HepG2 (cell line): ENCODE measurements around the gene TST. TPM values are rescaled to one million over a fixed set of nuclear protein-coding genes. Genes with fewer than 3 reads are reported as not detected.

Source experiments
- ADNP ChIP-seq: sonication (generic); formaldehyde crosslinking; IDR thresholded peaks from 2 replicates; pipeline ENCODE4 v1.4.0; 2020; ENCODE audit warnings: missing genetic modification reagents
- DPF2 ChIP-seq: sonication (generic); formaldehyde crosslinking; IDR thresholded peaks from 2 replicates; pipeline ENCODE4 v1.4.0; 2020; ENCODE audit warnings: mild to moderate bottlenecking, low read depth, missing genetic modification reagents, borderline replicate concordance
- ESRRA ChIP-seq: sonication (generic); formaldehyde crosslinking; IDR thresholded peaks from 2 replicates; pipeline ENCODE4 v1.5.1; 2020; ENCODE audit warnings: mild to moderate bottlenecking, low read depth, missing genetic modification reagents
- HNRNPL ChIP-seq: fragments of 200-400 bp; formaldehyde crosslinking; IDR thresholded peaks from 2 replicates; pipeline ENCODE4 v1.6.1; 2017; ENCODE audit warnings: mild to moderate bottlenecking, low read depth, low read length
- HOMEZ ChIP-seq: IDR thresholded peaks from 2 replicates; pipeline ENCODE4 v1.6.1; 2016; ENCODE audit warnings: low read depth
- KLF15 ChIP-seq: sonication (generic); formaldehyde crosslinking; IDR thresholded peaks from 2 replicates; pipeline ENCODE4 v1.8.1; 2023; ENCODE audit warnings: borderline replicate concordance, mild to moderate bottlenecking, inconsistent platforms, missing genetic modification reagents, mixed read lengths
- NAIF1 ChIP-seq: sonication (generic); formaldehyde crosslinking; IDR thresholded peaks from 2 replicates; pipeline ENCODE4 v1.5.0; 2020; ENCODE audit warnings: mild to moderate bottlenecking, missing genetic modification reagents, borderline replicate concordance
- RNF219 ChIP-seq: sonication (generic); formaldehyde crosslinking; IDR thresholded peaks from 2 replicates; pipeline ENCODE4 v1.5.0; 2020; ENCODE audit warnings: mild to moderate bottlenecking, missing genetic modification reagents
- U2AF2 ChIP-seq: fragments of 200-400 bp; formaldehyde crosslinking; IDR thresholded peaks from 2 replicates; pipeline ENCODE4 v1.6.1; 2017; ENCODE audit warnings: low read depth, mild to moderate bottlenecking, low read length
- ZBED4 ChIP-seq: sonication (generic); formaldehyde crosslinking; IDR thresholded peaks from 2 replicates; pipeline ENCODE4 v1.4.0; 2020; ENCODE audit warnings: missing genetic modification reagents, borderline replicate concordance
- ZBTB37 ChIP-seq: sonication (generic); formaldehyde crosslinking; IDR thresholded peaks from 2 replicates; pipeline ENCODE4 v1.4.0; 2020; ENCODE audit warnings: mild to moderate bottlenecking, missing genetic modification reagents
- ZNF235 ChIP-seq: sonication (generic); formaldehyde crosslinking; IDR thresholded peaks from 2 replicates; pipeline ENCODE4 v1.8.1; 2023; ENCODE audit warnings: mild to moderate bottlenecking, missing genetic modification reagents, borderline replicate concordance
- ZNF253 ChIP-seq: sonication (generic); formaldehyde crosslinking; IDR thresholded peaks from 2 replicates; pipeline ENCODE4 v1.8.0; 2022; ENCODE audit warnings: mild to moderate bottlenecking, missing genetic modification reagents, borderline replicate concordance
- ZNF563 ChIP-seq: sonication (generic); formaldehyde crosslinking; IDR thresholded peaks from 2 replicates; pipeline ENCODE4 v1.8.0; 2022; ENCODE audit warnings: mild to moderate bottlenecking, moderate library complexity, missing genetic modification reagents
- ZNF564 ChIP-seq: sonication (generic); formaldehyde crosslinking; IDR thresholded peaks from 2 replicates; pipeline ENCODE4 v1.8.1; 2023; ENCODE audit warnings: mild to moderate bottlenecking, missing genetic modification reagents
- ZNF614 ChIP-seq: IDR thresholded peaks from 2 replicates; pipeline ENCODE4 v1.6.1; 2018; ENCODE audit warnings: missing biosample characterization, missing genetic modification reagents, inconsistent platforms, borderline replicate concordance
- ZNF879 ChIP-seq: sonication (generic); formaldehyde crosslinking; IDR thresholded peaks from 2 replicates; pipeline ENCODE4 v1.8.1; 2023; ENCODE audit warnings: missing genetic modification reagents
- ZSCAN20 ChIP-seq: sonication (generic); formaldehyde crosslinking; IDR thresholded peaks from 2 replicates; pipeline ENCODE4 v1.4.0; 2020; ENCODE audit warnings: missing genetic modification reagents, mild to moderate bottlenecking, borderline replicate concordance
- ZSCAN29 ChIP-seq: sonication (generic); formaldehyde crosslinking; conservative IDR thresholded peaks from 2 replicates; pipeline ENCODE4 v1.4.0; 2020; ENCODE audit warnings: mild to moderate bottlenecking, missing genetic modification reagents
- ZZZ3 ChIP-seq: sonication (generic); formaldehyde crosslinking; IDR thresholded peaks from 2 replicates; pipeline ENCODE4 v1.4.0; 2020; ENCODE audit warnings: missing genetic modification reagents, mild to moderate bottlenecking, borderline replicate concordance
- polyA plus RNA-seq, 8 experiments: library from polyadenylated mRNA; depleted of rRNA in 3 of 8; stranded (reverse) in 7 of 8; unstranded in 1 of 8; fragments of >200 nt; fragmentation: Illumina TruSeq in 4 of 8; extraction: Trizol in 4 of 8; gene quantifications; 2 replicates each; pipeline versions ENCODE4 v1.2.1 to v1.2.3, GENCODE V29; 2011 to 2016; ENCODE audit warnings: low read depth in 4 of 8, missing spikeins in 1 of 8, mixed read lengths in 1 of 8; ENCODE audit not compliant: insufficient read depth in 1 of 8
- total RNA-seq, 5 experiments: library from RNA; depleted of rRNA; stranded (reverse); fragments of >200 nt; fragmentation: Illumina TruSeq; extraction: Trizol; gene quantifications; 2 replicates each; pipeline ENCODE4 v1.2.3, GENCODE V29; 2016; ENCODE audit warnings: low read depth in 1 of 5

Gene TST
- total and polyA plus RNA-seq, 2 of the 13 experiments (the other 11 are each of a cell fraction or from before 2014, with no cell fraction given), result 44.6 to 63.6 TPM

GRCh38 chr22:37018815-37019308, 385 bp downstream of the TST start (continued):
- TF ChIP-seq ZBED4 (CRISPR knock-in tag) (no peak), HNRNPL (no peak), ESRRA (no peak), HOMEZ (CRISPR knock-in tag) (no peak), ADNP (CRISPR knock-in tag) (no peak), ZNF253 (CRISPR knock-in tag) (no peak), DPF2 (CRISPR knock-in tag) (no peak), ZZZ3 (no peak), NAIF1 (CRISPR knock-in tag) (no peak), ZBTB37 (0 out of 2 replicates have a peak, but pooled peaks have one; percentile 53), ZNF564 (CRISPR knock-in tag) (no peak), KLF15 (CRISPR knock-in tag) (no peak), ZNF879 (CRISPR knock-in tag) (no peak), ZSCAN29 (CRISPR knock-in tag) (no peak), ZNF614 (no peak), ZNF235 (CRISPR knock-in tag) (no peak), U2AF2 (no peak), RNF219 (CRISPR knock-in tag) (no peak), ZNF563 (CRISPR knock-in tag) (peak; percentile 46; the same call in 1 of the 2 replicates), ZSCAN20 (CRISPR knock-in tag) (no peak)
